Neural progenitor cell (in vitro differentiated cells): ENCODE results near the gene CEMIP2.

Experiments
- CTCF ChIP-seq: fragments of 200-600 bp; sonication (generic); IDR thresholded peaks from 2 replicates; pipeline ENCODE4 v1.5.1; 2017; ENCODE audit warnings: antibody characterized with exemption, mild to moderate bottlenecking
- EZH2 ChIP-seq: fragments of 200-600 bp; sonication (generic); IDR thresholded peaks from 2 replicates; pipeline ENCODE4 v1.6.1; 2017; ENCODE audit warnings: antibody characterized with exemption, mild to moderate bottlenecking, moderate library complexity
- EZH2phosphoT487 ChIP-seq: fragments of 200-600 bp; sonication (generic); IDR thresholded peaks from 2 replicates; pipeline ENCODE4 v1.6.1; 2017; ENCODE audit warnings: antibody characterized with exemption

GRCh38 chr9:71814815-71815214 is 46.5 kb upstream of the CEMIP2 start:
- TF ChIP-seq CTCF (no peak), EZH2 (no peak), EZH2phosphoT487 (no peak)
